Retinal pigment epithelial cell (primary cell): ENCODE measurements around the gene WDR38.
A peak's percentile ranks its signal among the peaks of the same experiment; 100 is the strongest.

ENCODE experiments used
- DNase-seq: peaks from one replicate; pipeline ENCODE4 v3.0.0-alpha.2; 2010; ENCODE audit warnings: low read depth
- H3K4me3 ChIP-seq: 2 replicates; pipeline ENCODE4 v1.5.1; 2011; ENCODE audit warnings: mild to moderate bottlenecking, low read length, control low read depth, moderate library complexity
- CTCF ChIP-seq: conservative IDR thresholded peaks from 2 replicates; pipeline ENCODE4 v1.5.1; 2011; ENCODE audit warnings: low read depth, low read length, control low read depth, inconsistent platforms

WDR38 gene

GRCh38 chr9:124810663-124811355 lies 42.5 kb upstream of the WDR38 start:
- no peak overlapping the region for H3K4me3 ChIP-seq
- DNase-seq = peak; percentile 69
- TF ChIP-seq CTCF = no peak

- H3K4me3 ChIP-seq = no peak overlapping the region
- DNase-seq = peak; percentile 88
- no peak for TF ChIP-seq CTCF
Measured at GRCh38 chr9:124812441-124812876, 40.8 kb upstream of the WDR38 start.

- no peak overlapping the region for H3K4me3 ChIP-seq
- DNase-seq = no peak
- TF ChIP-seq CTCF = no peak
Measured at GRCh38 chr9:124813041-124813440, 40.2 kb upstream of the WDR38 start.

- H3K4me3 ChIP-seq = no peak overlapping the region
- no peak for DNase-seq
- no peak for TF ChIP-seq CTCF
Measured at GRCh38 chr9:124813501-124814163, 39.6 kb upstream of the WDR38 start.

GRCh38 chr9:124814164-124814535 lies 39.1 kb upstream of the WDR38 start:
- DNase-seq = no peak
- no peak for TF ChIP-seq CTCF
- H3K4me3 ChIP-seq = no peak overlapping the region

- H3K4me3 ChIP-seq = no peak overlapping the region
- no peak for TF ChIP-seq CTCF
- no peak for DNase-seq
Measured at GRCh38 chr9:124815601-124816000, 37.7 kb upstream of the WDR38 start.
